Esophagus muscularis mucosa (tissue), 4 donors: ENCODE data around the gene RPL13A.

Experiments
- EP300 ChIP-seq: sonication (generic); formaldehyde crosslinking; IDR thresholded peaks from one replicate; pipeline ENCODE4 v1.6.1; 2017; ENCODE audit warnings: antibody characterized with exemption
- POLR2A ChIP-seq: fragments of 450-650 bp; IDR thresholded peaks from one replicate; pipeline ENCODE4 v1.6.1; 2017; ENCODE audit warnings: antibody characterized with exemption, moderate library complexity, mild to moderate bottlenecking, low read depth
- POLR2AphosphoS5 ChIP-seq, 2 donors: sonication (generic); formaldehyde crosslinking; IDR thresholded peaks; one replicate each; pipeline ENCODE4 v1.6.1; 2017; ENCODE audit warnings: antibody characterized with exemption in 2 of 2
- TF ChIP-seq, protein P1 (sequence below), 3 experiments: fragments of 200-600 bp in 2 of 3; fragments of 450-650 bp in 1 of 3; sonication (generic) in 2 of 3; IDR thresholded peaks; one replicate each; pipeline ENCODE4 v1.5.1; 2017 to 2019; ENCODE audit warnings: antibody characterized with exemption in 3 of 3, mild to moderate bottlenecking in 2 of 3, moderate library complexity in 1 of 3

DNA sequence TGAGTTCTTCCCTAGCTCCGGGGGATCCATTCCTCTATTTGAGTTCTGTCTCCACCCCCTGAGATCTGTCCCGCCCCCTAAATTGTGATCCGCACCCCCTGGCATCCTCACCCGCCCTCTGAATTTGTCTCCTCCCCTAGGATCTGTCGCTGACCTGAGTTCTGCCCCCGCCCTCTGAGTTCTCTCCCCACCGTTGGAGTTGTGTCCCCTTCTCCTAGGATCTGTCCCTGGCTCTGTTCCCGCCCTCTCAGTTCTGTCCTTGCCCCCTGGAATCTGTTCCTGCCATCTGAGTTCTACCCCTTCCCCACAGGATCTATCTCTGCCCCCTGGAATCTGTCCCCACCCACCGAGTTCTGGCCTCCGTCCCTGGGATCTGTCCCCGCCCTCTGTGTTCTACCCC is 45.1 kb upstream of the RPL13A start:
- TF ChIP-seq, protein P1, sequence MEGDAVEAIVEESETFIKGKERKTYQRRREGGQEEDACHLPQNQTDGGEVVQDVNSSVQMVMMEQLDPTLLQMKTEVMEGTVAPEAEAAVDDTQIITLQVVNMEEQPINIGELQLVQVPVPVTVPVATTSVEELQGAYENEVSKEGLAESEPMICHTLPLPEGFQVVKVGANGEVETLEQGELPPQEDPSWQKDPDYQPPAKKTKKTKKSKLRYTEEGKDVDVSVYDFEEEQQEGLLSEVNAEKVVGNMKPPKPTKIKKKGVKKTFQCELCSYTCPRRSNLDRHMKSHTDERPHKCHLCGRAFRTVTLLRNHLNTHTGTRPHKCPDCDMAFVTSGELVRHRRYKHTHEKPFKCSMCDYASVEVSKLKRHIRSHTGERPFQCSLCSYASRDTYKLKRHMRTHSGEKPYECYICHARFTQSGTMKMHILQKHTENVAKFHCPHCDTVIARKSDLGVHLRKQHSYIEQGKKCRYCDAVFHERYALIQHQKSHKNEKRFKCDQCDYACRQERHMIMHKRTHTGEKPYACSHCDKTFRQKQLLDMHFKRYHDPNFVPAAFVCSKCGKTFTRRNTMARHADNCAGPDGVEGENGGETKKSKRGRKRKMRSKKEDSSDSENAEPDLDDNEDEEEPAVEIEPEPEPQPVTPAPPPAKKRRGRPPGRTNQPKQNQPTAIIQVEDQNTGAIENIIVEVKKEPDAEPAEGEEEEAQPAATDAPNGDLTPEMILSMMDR (IDR thresholded peaks at IDR 0.05) = no peak
- TF ChIP-seq POLR2A (no peak), POLR2AphosphoS5 (IDR thresholded peaks at IDR 0.05) (no peak), EP300 (no peak)
